Stimulated activated CD4-positive, alpha-beta T cell treated with anti-CD3 and anti-CD28 coated beads, Interleukin-1b, Interleukin-23, amount 100 ng/mL, for 48 hours (primary cell): ENCODE measurements around the gene PCSK4.
"Not testable (repeated sequence)": the region's sequence is repeated elsewhere in the genome, so short reads cannot be mapped to it uniquely, and the experiment has no call there.

Experiments
- DNase-seq: peaks from one replicate; pipeline ENCODE4 v3.0.0-alpha.2; 2020

PCSK4 gene

GRCh38 chr19:1503925-1504773 is 14.0 kb upstream of the PCSK4 start:
- DNase-seq: no peak

GRCh38 chr19:1503089-1503924 is 13.2 kb upstream of the PCSK4 start:
- peak; percentile 76 for DNase-seq

- DNase-seq: no peak
Observed at GRCh38 chr19:1502433-1503088, 12.4 kb upstream of the PCSK4 start.

- no peak for DNase-seq
Observed at GRCh38 chr19:1501200-1501595, 11.0 kb upstream of the PCSK4 start.

GRCh38 chr19:1499231-1499630 is 9.1 kb upstream of the PCSK4 start:
- DNase-seq: not testable (repeated sequence)

- DNase-seq: no peak
Observed at GRCh38 chr19:1497578-1498235, 7.6 kb upstream of the PCSK4 start.

- no peak for DNase-seq
Observed at GRCh38 chr19:1496714-1497577, 6.8 kb upstream of the PCSK4 start.

- DNase-seq: no peak
Observed at GRCh38 chr19:1495799-1496713, 5.9 kb upstream of the PCSK4 start.

- DNase-seq: no peak
Observed at GRCh38 chr19:1495051-1495798, 5.1 kb upstream of the PCSK4 start.

GRCh38 chr19:1494115-1494815 is 4.1 kb upstream of the PCSK4 start:
- no peak for DNase-seq

GRCh38 chr19:1492474-1493006 is 2.4 kb upstream of the PCSK4 start:
- DNase-seq: no peak

GRCh38 chr19:1491849-1492170 is 1.7 kb upstream of the PCSK4 start:
- DNase-seq: no peak

GRCh38 chr19:1491114-1491848 is 1.1 kb upstream of the PCSK4 start, which contains the start of gene REEP6:
Gene REEP6, plus strand, starts transcription at chr19:1491181. Its CDS starts 89 bp downstream, at chr19:1491270.
- no peak for DNase-seq

GRCh38 chr19:1489463-1490310 is 463 bp downstream of the PCSK4 start:
- DNase-seq: no peak

- DNase-seq: no peak
Observed at GRCh38 chr19:1488282-1488601, 1.9 kb downstream of the PCSK4 start.

- DNase-seq: no peak
Observed at GRCh38 chr19:1487576-1488281, 2.4 kb downstream of the PCSK4 start.
